AG08396 (cell line): ENCODE measurements around the gene C8A.

ENCODE experiments used
- DNase-seq: peaks from one replicate; pipeline ENCODE4 v3.0.0; 2012; ENCODE audit warnings: low spot score, mixed read lengths

Gene C8A

GRCh38 chr1:56894014-56894413 is 39.4 kb downstream of the C8A start:
- DNase-seq = no peak

GRCh38 chr1:56897150-56898004 is 42.8 kb downstream of the C8A start:
- no peak for DNase-seq

GRCh38 chr1:56898005-56898373 is 43.4 kb downstream of the C8A start:
- no peak for DNase-seq

GRCh38 chr1:56898879-56899278 is 44.3 kb downstream of the C8A start:
- no peak for DNase-seq

- DNase-seq = peak; percentile 29
Observed at GRCh38 chr1:56901716-56902115, 47.1 kb downstream of the C8A start.

GRCh38 chr1:56903778-56904177 is 49.2 kb downstream of the C8A start:
- no peak for DNase-seq

GRCh38 chr1:56904663-56905397 is 50.2 kb downstream of the C8A start:
- DNase-seq = no peak

- no peak for DNase-seq
Observed at GRCh38 chr1:56905667-56906066, 51.1 kb downstream of the C8A start.

- no peak for DNase-seq
Observed at GRCh38 chr1:56908619-56909221, 54.1 kb downstream of the C8A start.

GRCh38 chr1:56910441-56910985 is 55.9 kb downstream of the C8A start:
- DNase-seq = no peak

GRCh38 chr1:56911098-56911938 is 56.7 kb downstream of the C8A start:
- DNase-seq = no peak

GRCh38 chr1:56912325-56912724 is 57.7 kb downstream of the C8A start:
- no peak for DNase-seq

- no peak for DNase-seq
Observed at GRCh38 chr1:56915960-56916359, 61.4 kb downstream of the C8A start.

GRCh38 chr1:56916630-56917029 is 62.0 kb downstream of the C8A start:
- DNase-seq = no peak

- no peak for DNase-seq
Observed at GRCh38 chr1:56917356-56917755, 62.8 kb downstream of the C8A start.

- DNase-seq = no peak
Observed at GRCh38 chr1:56920591-56921001, 66.0 kb downstream of the C8A start.

GRCh38 chr1:56921479-56921878 is 66.9 kb downstream of the C8A start:
- no peak for DNase-seq

GRCh38 chr1:56922070-56922469 is 67.5 kb downstream of the C8A start:
- DNase-seq = no peak

- no peak for DNase-seq
Observed at GRCh38 chr1:56922507-56922906, 67.9 kb downstream of the C8A start.

- no peak for DNase-seq
Observed at GRCh38 chr1:56923201-56923600, 68.6 kb downstream of the C8A start.

- no peak for DNase-seq
Observed at GRCh38 chr1:56924116-56924515, 69.5 kb downstream of the C8A start.

GRCh38 chr1:56925193-56925592 is 70.6 kb downstream of the C8A start:
- DNase-seq = no peak
